ENCODE results near the gene EYA2.

EYA2 gene

GRCh38 chr20:47036091-47036870 lies 141.6 kb downstream of the EYA2 start:
- no peak for DNase-seq (ENCODE audit: low spot score)

GRCh38 chr20:47038566-47039560 lies 144.2 kb downstream of the EYA2 start:
- no peak for DNase-seq (ENCODE audit: low spot score)

GRCh38 chr20:47040506-47041125 lies 146.0 kb downstream of the EYA2 start:
- no peak for DNase-seq (ENCODE audit: low spot score)

- no peak for DNase-seq (ENCODE audit: low spot score)
Observed at GRCh38 chr20:47041396-47041899, 146.8 kb downstream of the EYA2 start.

- no peak for DNase-seq (ENCODE audit: low spot score)
Observed at GRCh38 chr20:47042464-47042863, 147.8 kb downstream of the EYA2 start.

GRCh38 chr20:47043086-47043485 lies 148.4 kb downstream of the EYA2 start:
- no peak for DNase-seq (ENCODE audit: low spot score)

GRCh38 chr20:47044938-47045337 lies 150.3 kb downstream of the EYA2 start:
- DNase-seq (ENCODE audit: low spot score), result no peak

GRCh38 chr20:47048054-47048453 lies 153.4 kb downstream of the EYA2 start:
- no peak for DNase-seq (ENCODE audit: low spot score)

GRCh38 chr20:47049771-47050170 lies 155.1 kb downstream of the EYA2 start:
- no peak for DNase-seq (ENCODE audit: low spot score)

GRCh38 chr20:47050996-47051395 lies 156.4 kb downstream of the EYA2 start:
- no peak for DNase-seq (ENCODE audit: low spot score)

- DNase-seq (ENCODE audit: low spot score), result no peak
Observed at GRCh38 chr20:47051936-47052526, 157.4 kb downstream of the EYA2 start.

- no peak for DNase-seq (ENCODE audit: low spot score)
Observed at GRCh38 chr20:47054506-47054905, 159.9 kb downstream of the EYA2 start.

- no peak for DNase-seq (ENCODE audit: low spot score)
Observed at GRCh38 chr20:47054945-47055344, 160.3 kb downstream of the EYA2 start.

GRCh38 chr20:47055699-47056369 lies 161.2 kb downstream of the EYA2 start:
- no peak for DNase-seq (ENCODE audit: low spot score)

GRCh38 chr20:47057661-47058060 lies 163.0 kb downstream of the EYA2 start:
- no peak for DNase-seq (ENCODE audit: low spot score)

- no peak for DNase-seq (ENCODE audit: low spot score)
Observed at GRCh38 chr20:47058236-47058635, 163.6 kb downstream of the EYA2 start.

- no peak for DNase-seq (ENCODE audit: low spot score)
Observed at GRCh38 chr20:47059536-47059935, 164.9 kb downstream of the EYA2 start.

GRCh38 chr20:47061549-47061948 lies 166.9 kb downstream of the EYA2 start:
- no peak for DNase-seq (ENCODE audit: low spot score)

GRCh38 chr20:47062226-47062890 lies 167.7 kb downstream of the EYA2 start:
- DNase-seq (ENCODE audit: low spot score), result no peak

GRCh38 chr20:47063407-47063806 lies 168.8 kb downstream of the EYA2 start:
- DNase-seq (ENCODE audit: low spot score), result no peak

- DNase-seq (ENCODE audit: low spot score), result no peak
Observed at GRCh38 chr20:47063808-47064207, 169.2 kb downstream of the EYA2 start.
